ENCODE measurements around the gene SLC7A10. TPM values are rescaled to one million over a fixed set of nuclear protein-coding genes. Genes with fewer than 3 reads are reported as not detected.
"Not testable (repeated sequence)": the region's sequence is repeated elsewhere in the genome, so short reads cannot be mapped to it uniquely, and the experiment has no call there.

The SLC7A10 gene
- polyA plus RNA-seq, 1 donor from 2014 or later, result not detected

- H3K4me3 ChIP-seq (ENCODE audit: low read length), result no peak overlapping the region
- no peaks in the 10 kb centered on the region for H3K9me2 ChIP-seq (ENCODE audit: insufficient read depth, low read length)
- H3K79me2 ChIP-seq (replicated peaks; ENCODE audit: insufficient read depth, low read length), result no peaks in the 10 kb centered on the region
- H3K27ac ChIP-seq (ENCODE audit: low read length), result no peak overlapping the region
- no peaks in the 10 kb centered on the region for H3K27me3 ChIP-seq (ENCODE audit: insufficient read depth, low read depth, low read length)
- H3K36me3 ChIP-seq (ENCODE audit: insufficient read depth, low read length), result no peaks in the 10 kb centered on the region
- no peaks in the 10 kb centered on the region for H4K20me1 ChIP-seq (ENCODE audit: insufficient read depth)
- no peaks in the 10 kb centered on the region for H3F3A ChIP-seq (ENCODE audit: insufficient read depth, low read length, poor library complexity, severe bottlenecking)
- no peak overlapping the region for H3K9ac ChIP-seq (ENCODE audit: low read length)
- TF ChIP-seq EP300 (conservative IDR thresholded peaks at IDR 0.05; ENCODE audit: poor library complexity, severe bottlenecking), result no peak
- TF ChIP-seq CTCF (IDR thresholded peaks at IDR 0.05; ENCODE audit: poor library complexity, severe bottlenecking), result no peak
- TF ChIP-seq EZH2 (IDR thresholded peaks at IDR 0.05; ENCODE audit: borderline replicate concordance, insufficient read depth, low read length, poor library complexity, severe bottlenecking), result no peak
- TF ChIP-seq POLR2AphosphoS5 (IDR thresholded peaks at IDR 0.05), result no peak
- no peak for TF ChIP-seq SMC3 (conservative IDR thresholded peaks at IDR 0.05; ENCODE audit: poor library complexity)
- TF ChIP-seq TAF1 (IDR thresholded peaks at IDR 0.05; ENCODE audit: low read depth), result no peak
- TF ChIP-seq REST (IDR thresholded peaks at IDR 0.05; ENCODE audit: borderline replicate concordance), result no peak
- no peak for TF ChIP-seq MXI1 (conservative IDR thresholded peaks at IDR 0.05; ENCODE audit: poor library complexity, severe bottlenecking)
- no peak for TF ChIP-seq RAD21 (conservative IDR thresholded peaks at IDR 0.05)
- H3K4me2 ChIP-seq (ENCODE audit: low read length), result no peak overlapping the region
- no peak overlapping the region for H2AFZ ChIP-seq (ENCODE audit: low read depth, low read length)
- H3K9me3 ChIP-seq (ENCODE audit: low read length), result no peaks in the 10 kb centered on the region
Measured at GRCh38 chr19:33210266-33210940, 15.2 kb downstream of the SLC7A10 start.

GRCh38 chr19:33209850-33210230, 15.8 kb downstream of the SLC7A10 start:
- H3K4me2 ChIP-seq (ENCODE audit: low read length); H3K79me2 ChIP-seq (replicated peaks; ENCODE audit: insufficient read depth, low read length); H2AFZ ChIP-seq (ENCODE audit: low read depth, low read length); H3K36me3 ChIP-seq (ENCODE audit: insufficient read depth, low read length); H3K9me2 ChIP-seq (ENCODE audit: insufficient read depth, low read length); H3K27me3 ChIP-seq (ENCODE audit: insufficient read depth, low read depth, low read length); H3K9me3 ChIP-seq (ENCODE audit: low read length); H3F3A ChIP-seq (ENCODE audit: insufficient read depth, low read length, poor library complexity, severe bottlenecking); H3K27ac ChIP-seq (ENCODE audit: low read length); H4K20me1 ChIP-seq (ENCODE audit: insufficient read depth); H3K4me3 ChIP-seq (ENCODE audit: low read length); H3K9ac ChIP-seq (ENCODE audit: low read length): not testable (repeated sequence)

Data from neural cell (in vitro differentiated cells).